ENCODE results near the gene CCDC88B. TPM values are rescaled to one million over a fixed set of nuclear protein-coding genes. Genes with fewer than 3 reads are reported as not detected.

Gene CCDC88B
- polyA plus RNA-seq, 3 donors from 2014 or later, result 10.3 to 86.7 (median 16.4) TPM

DNA sequence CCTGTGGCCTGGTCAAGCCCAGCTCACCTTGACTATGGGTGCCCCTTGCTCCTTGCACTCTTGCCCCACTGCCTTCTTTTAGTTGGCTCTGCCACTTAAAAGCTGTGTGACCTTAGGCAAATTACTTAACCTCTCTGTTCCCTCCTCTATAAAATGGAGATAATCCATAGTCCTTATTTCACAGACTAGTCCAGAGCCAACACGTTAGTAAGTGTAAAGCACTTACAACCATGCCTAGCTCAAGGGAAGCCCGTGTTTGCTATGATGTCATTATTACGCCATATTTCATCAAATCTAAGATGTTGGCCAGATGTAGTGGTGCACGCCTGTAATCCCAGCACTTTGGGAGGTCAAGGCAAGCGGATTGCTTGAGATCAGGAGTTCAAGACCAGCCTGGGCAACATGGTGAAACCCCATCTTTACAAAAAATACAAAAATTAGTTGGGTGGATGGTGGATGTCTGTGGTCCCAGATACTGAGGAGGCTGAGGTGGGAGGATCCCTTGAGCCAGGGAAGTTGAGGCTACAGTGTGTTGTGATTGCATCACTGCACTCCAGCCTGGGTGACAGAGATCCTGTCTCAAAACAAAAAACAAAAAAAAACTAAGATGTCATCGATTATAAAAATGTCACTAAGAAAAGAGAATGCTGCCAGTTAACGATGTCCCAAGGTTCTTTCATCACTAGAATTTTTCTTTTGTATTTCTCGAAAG lies 2.3 kb upstream of the CCDC88B start:
- Mint-ChIP-seq H3K27ac (peak overlapping the region; percentile 57 to 98 (median 78)), H3K9me3 (no peaks in the 10 kb centered on the region), H3K27me3 (ENCODE audit: low read depth in 3 of 3) (peaks cover 2 to 4% (median 4%) of the 10 kb centered on the region in 3 donors), H3K4me3 (peak overlapping the region in 3 of 5 donors; percentile 45 to 54 (median 46)), H3K36me3 (peaks cover 0 to 17% (median 7%) of the 10 kb centered on the region in 3 donors), H3K4me1 (peaks cover 37 to 45% of the 10 kb centered on the region in 2 donors)
- no peak for DNase-seq

DNA sequence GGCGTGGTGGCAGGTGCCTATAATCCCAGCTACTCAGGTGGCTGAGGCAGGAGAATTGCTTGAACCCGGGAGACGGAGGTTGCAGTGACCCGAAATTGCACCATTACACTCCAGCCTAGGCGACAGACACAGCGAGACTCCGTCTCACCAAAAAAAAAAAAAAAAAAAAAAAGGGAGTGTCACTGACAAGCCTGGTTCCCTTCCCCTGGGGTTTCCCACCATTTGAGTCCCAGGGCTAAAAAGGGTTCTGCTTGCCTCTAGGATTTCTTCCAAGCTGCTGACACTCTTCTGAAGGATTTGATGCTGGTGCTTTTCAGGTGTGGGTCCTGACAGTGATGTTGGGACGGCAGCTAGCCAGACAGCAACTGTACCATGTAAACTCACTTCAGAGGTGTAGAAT lies 1.3 kb upstream of the CCDC88B start:
- no peak for DNase-seq
- peaks cover 0 to 14% (median 7%) of the 10 kb centered on the region in 3 donors for H3K36me3 Mint-ChIP-seq
- peaks cover 37 to 45% of the 10 kb centered on the region in 2 donors for H3K4me1 Mint-ChIP-seq
- H3K4me3 Mint-ChIP-seq, result peak overlapping the region; percentile 88 to 93 (median 89)
- peak overlapping the region; percentile 95 to 99 (median 98) for H3K27ac Mint-ChIP-seq
- peaks cover 2 to 4% (median 4%) of the 10 kb centered on the region in 3 donors for H3K27me3 Mint-ChIP-seq (ENCODE audit: low read depth in 3 of 3)
- H3K9me3 Mint-ChIP-seq, result no peaks in the 10 kb centered on the region

DNA sequence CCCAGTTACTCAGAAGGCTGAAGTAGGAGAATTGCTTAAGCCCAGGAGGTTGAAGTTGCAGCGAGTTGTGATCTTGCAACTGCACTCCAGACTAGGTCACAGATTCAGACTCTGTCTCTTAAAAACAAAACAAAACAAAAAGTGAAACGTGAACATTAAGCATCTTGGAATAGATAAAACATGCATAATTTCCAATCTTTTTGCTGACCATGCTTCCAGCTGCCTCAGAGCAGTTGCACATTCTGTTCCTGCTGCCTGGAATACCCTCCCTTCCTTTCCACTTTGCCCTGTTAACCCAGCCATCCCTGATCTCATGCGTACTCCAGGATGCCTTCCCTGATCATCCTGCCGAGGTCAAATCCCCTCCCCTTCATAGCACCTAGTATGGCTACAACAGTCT lies 718 bp upstream of the CCDC88B start:
- H3K4me3 Mint-ChIP-seq, result peak overlapping the region; percentile 88 to 93 (median 89)
- no peak for DNase-seq
- H3K4me1 Mint-ChIP-seq, result peaks cover 37 to 45% of the 10 kb centered on the region in 2 donors

DNA sequence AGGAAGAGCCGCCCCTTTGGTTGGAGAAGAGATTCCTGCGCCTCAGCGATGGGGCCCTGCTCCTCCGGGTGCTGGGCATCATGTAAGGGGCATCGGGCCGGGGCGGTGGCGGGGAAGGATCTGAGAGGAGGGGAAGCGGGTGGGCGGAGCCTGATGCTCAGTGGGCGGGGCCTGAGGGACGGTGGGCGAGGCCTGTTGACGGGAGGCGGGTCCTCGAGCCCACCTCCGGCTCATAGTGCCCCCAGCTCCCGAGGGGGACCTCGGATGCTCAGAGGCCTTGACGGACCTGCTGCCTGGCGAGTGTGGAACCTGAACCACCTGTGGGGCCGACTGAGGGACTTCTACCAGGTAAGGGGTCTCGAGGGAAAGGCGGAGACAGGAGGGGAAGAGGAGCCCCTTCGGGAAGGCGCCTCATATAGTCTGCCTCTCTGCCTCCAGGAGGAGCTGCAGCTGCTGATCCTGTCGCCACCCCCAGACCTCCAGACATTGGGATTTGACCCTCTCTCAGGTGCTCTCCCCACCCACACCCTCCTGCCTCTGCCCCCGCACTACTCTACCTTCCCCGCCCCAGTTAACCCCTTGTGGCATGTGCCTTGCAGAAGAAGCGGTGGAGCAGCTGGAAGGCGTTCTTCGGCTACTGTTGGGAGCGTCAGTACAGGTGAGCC lies 799 bp downstream of the CCDC88B start:
- no peaks in the 10 kb centered on the region for H3K9me3 Mint-ChIP-seq
- H3K4me1 Mint-ChIP-seq, result peaks cover 44 to 47% of the 10 kb centered on the region in 2 donors
- H3K4me3 Mint-ChIP-seq, result peak overlapping the region; percentile 88 to 93 (median 89)
- H3K27ac Mint-ChIP-seq, result peak overlapping the region; percentile 95 to 99 (median 98)
- peak; percentile 75 to 77 (median 77) for DNase-seq
- peaks cover 0 to 19% (median 10%) of the 10 kb centered on the region in 3 donors for H3K36me3 Mint-ChIP-seq
- H3K27me3 Mint-ChIP-seq (ENCODE audit: low read depth in 3 of 3), result peaks cover 2 to 5% (median 4%) of the 10 kb centered on the region in 3 donors

More for the DNA sequence above, 718 bp upstream of the CCDC88B start:
- H3K9me3 Mint-ChIP-seq, result no peaks in the 10 kb centered on the region
- H3K27me3 Mint-ChIP-seq (ENCODE audit: low read depth in 3 of 3), result peaks cover 2 to 4% (median 4%) of the 10 kb centered on the region in 3 donors
- H3K27ac Mint-ChIP-seq, result peak overlapping the region; percentile 95 to 99 (median 98)
- peaks cover 0 to 13% (median 7%) of the 10 kb centered on the region in 3 donors for H3K36me3 Mint-ChIP-seq

DNA sequence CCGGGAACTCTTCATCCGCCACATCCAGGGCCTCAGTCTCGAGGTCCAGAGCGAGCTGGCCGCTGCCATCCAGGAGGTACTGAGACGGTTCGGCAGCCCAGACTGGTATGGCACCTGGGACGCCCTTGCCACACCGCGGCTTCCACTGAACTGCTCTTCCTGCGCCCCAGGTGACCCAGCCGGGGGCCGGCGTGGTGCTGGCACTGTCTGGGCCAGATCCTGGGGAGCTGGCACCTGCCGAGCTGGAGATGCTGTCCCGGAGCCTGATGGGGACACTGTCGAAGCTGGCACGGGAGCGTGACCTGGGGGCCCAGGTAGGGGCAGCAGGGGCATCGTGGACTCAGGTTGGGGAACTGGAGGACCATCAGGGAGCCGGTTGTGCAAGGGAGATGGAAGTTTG lies 1.4 kb downstream of the CCDC88B start:
- DNase-seq, result no peak
- peaks cover 0 to 22% (median 10%) of the 10 kb centered on the region in 3 donors for H3K36me3 Mint-ChIP-seq
- peak overlapping the region in 4 of 6 donors; percentile 95 to 99 (median 98) for H3K27ac Mint-ChIP-seq
- H3K4me3 Mint-ChIP-seq, result peak overlapping the region; percentile 35 to 93 (median 89)
- no peaks in the 10 kb centered on the region for H3K9me3 Mint-ChIP-seq
- H3K27me3 Mint-ChIP-seq (ENCODE audit: low read depth in 3 of 3), result peaks cover 1 to 8% (median 4%) of the 10 kb centered on the region in 3 donors
- peaks cover 46 to 50% of the 10 kb centered on the region in 2 donors for H3K4me1 Mint-ChIP-seq

DNA sequence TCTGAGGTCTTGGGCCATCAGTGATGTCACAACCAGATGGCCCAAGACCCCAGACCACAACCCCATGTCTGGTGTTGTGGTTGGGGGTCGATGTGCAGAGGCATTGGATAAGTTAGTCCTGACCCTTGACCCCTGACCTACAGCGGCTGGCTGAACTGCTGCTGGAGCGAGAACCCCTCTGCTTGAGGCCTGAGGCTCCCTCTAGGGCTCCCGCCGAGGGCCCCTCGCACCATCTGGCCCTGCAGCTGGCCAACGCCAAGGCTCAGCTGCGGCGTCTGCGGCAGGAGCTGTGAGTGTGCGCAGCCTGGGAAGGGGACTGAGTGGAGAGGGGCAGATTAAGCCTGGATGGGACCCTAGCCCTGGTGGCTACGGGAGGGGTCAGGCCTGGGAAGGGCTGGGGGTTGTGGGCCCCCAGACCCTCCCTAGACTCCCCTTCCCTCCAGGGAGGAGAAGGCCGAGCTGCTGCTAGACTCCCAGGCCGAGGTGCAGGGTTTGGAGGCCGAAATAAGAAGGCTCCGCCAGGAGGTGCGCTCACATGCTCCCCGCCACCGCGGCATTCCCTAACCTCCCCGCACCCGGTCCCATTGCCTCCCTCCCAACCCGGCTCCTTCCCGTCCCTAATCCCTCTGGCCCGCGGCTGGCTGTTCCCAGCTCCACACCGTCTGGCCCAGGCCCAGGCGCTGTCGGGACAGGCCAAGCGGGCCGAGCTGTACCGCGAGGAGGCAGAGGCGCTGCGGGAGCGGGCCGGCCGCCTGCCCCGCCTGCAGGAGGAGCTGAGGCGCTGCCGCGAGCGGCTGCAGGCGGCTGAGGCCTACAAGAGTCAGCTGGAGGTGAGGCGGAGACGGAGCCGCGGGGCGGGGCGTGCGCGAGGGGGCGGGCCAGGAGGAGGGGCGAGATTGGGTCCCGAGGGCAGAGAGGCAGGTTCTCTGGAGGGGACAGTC lies 2.1 kb downstream of the CCDC88B start:
- peaks cover 0 to 8% (median 4%) of the 10 kb centered on the region in 3 donors for H3K27me3 Mint-ChIP-seq (ENCODE audit: low read depth in 3 of 3)
- no peaks in the 10 kb centered on the region for H3K9me3 Mint-ChIP-seq
- peak; percentile 82 to 87 (median 82) for DNase-seq
- peaks cover 0 to 22% (median 10%) of the 10 kb centered on the region in 3 donors for H3K36me3 Mint-ChIP-seq
- peaks cover 46 to 51% of the 10 kb centered on the region in 2 donors for H3K4me1 Mint-ChIP-seq
- peak overlapping the region; percentile 30 to 93 (median 89) for H3K4me3 Mint-ChIP-seq
- H3K27ac Mint-ChIP-seq, result peak overlapping the region in 4 of 6 donors; percentile 61 to 99 (median 85)

DNA sequence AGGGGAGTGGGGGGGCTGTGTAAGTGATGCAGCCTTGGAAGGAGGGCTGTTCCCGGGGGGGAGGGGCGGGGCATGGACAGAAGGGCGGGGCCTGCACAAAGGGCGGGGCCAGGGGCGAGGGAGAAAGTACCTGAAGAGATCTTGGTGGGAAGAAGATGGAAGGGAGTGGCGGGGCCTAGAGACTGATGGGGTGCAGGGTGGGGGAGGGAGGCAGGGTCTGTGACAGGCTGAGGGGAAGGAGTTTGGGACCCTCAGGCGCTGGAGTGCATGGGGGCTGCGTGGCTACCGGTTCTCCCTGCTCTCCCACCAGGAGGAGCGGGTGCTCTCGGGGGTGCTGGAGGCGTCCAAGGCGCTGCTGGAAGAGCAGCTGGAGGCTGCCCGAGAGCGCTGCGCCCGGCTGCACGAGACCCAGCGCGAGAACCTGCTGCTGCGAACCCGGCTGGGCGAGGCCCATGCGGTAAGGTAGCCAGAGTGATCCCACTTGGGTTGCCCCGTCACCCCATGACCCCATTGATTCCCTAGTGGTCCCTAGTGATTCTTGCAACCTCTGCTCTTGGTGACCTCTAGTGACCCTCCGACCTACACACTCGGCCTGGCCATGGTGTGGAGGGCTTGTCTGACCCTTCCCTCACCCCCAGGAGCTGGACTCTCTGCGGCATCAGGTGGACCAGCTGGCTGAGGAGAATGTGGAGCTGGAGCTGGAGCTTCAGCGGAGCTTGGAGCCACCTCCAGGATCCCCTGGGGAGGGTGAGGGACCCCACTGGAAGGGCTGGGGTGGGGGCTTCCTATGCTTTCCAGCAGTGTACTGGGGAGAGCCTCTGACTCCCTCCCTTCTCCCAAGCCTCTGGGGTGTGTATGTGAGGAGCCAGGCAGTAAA lies 3.1 kb downstream of the CCDC88B start:
- Mint-ChIP-seq H3K4me1 (peaks cover 39 to 48% of the 10 kb centered on the region in 2 donors), H3K4me3 (peak overlapping the region in 2 of 5 donors; percentile 30 to 54), H3K27ac (peak overlapping the region in 2 of 6 donors; percentile 42 to 50), H3K27me3 (ENCODE audit: low read depth in 3 of 3) (peaks cover 0 to 8% (median 6%) of the 10 kb centered on the region in 3 donors), H3K36me3 (peaks cover 0 to 17% (median 6%) of the 10 kb centered on the region in 3 donors), H3K9me3 (no peaks in the 10 kb centered on the region)
- no peak for DNase-seq

DNA sequence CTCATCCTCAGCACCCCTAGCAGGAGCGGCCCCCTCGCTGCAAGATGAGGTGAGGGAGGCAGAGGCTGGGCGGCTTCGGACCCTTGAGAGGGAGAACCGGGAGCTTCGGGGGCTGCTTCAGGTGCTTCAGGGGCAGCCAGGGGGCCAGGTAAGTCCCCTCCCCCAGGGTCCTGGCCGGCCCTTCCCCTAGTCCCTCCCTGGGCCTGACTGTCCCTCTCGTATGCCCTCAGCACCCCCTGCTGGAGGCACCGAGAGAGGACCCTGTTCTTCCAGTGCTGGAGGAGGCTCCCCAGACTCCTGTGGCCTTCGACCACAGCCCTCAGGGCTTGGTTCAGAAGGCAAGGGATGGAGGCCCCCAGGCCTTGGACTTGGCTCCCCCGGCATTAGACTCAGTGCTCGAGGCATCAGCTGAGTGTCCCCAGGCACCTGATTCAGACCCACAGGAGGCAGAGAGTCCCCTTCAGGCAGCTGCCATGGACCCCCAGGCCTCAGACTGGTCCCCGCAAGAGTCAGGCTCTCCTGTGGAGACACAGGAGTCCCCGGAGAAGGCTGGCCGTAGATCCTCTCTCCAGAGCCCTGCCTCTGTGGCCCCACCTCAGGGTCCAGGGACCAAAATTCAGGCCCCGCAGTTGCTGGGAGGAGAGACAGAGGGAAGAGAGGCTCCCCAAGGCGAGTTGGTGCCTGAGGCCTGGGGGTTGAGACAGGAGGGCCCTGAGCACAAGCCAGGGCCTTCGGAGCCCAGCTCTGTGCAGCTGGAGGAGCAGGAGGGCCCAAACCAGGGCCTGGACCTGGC lies 4.0 kb downstream of the CCDC88B start:
- H3K9me3 Mint-ChIP-seq, result no peaks in the 10 kb centered on the region

DNA sequence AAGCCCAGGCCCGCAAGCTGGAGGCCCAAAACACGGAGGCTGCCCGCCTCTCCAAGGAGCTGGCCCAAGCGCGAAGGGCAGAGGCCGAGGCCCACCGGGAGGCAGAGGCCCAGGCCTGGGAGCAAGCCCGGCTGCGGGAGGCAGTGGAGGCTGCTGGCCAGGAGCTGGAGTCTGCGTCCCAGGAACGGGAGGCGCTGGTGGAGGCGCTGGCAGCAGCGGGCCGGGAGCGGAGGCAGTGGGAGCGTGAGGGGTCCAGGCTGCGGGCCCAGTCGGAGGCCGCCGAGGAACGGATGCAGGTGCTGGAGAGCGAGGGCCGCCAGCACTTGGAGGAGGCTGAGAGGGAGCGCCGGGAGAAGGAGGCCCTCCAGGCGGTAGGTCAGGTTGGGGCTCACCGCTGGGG lies 4.8 kb downstream of the CCDC88B start:
- peak overlapping the region in 1 of 5 donors; percentile 12 for H3K4me3 Mint-ChIP-seq
- peaks cover 0 to 14% (median 3%) of the 10 kb centered on the region in 3 donors for H3K36me3 Mint-ChIP-seq
- H3K27me3 Mint-ChIP-seq (ENCODE audit: low read depth in 3 of 3), result peaks cover 0 to 8% (median 8%) of the 10 kb centered on the region in 3 donors
- no peak overlapping the region for H3K27ac Mint-ChIP-seq
- peaks cover 26 to 34% of the 10 kb centered on the region in 2 donors for H3K4me1 Mint-ChIP-seq
- H3K9me3 Mint-ChIP-seq, result no peaks in the 10 kb centered on the region
- no peak for DNase-seq

More for the DNA sequence above, 4.0 kb downstream of the CCDC88B start:
- peaks cover 0 to 15% (median 6%) of the 10 kb centered on the region in 3 donors for H3K36me3 Mint-ChIP-seq
- no peak overlapping the region for H3K4me3 Mint-ChIP-seq
- peaks cover 35 to 42% of the 10 kb centered on the region in 2 donors for H3K4me1 Mint-ChIP-seq
- no peak overlapping the region for H3K27ac Mint-ChIP-seq
- no peak for DNase-seq
- H3K27me3 Mint-ChIP-seq (ENCODE audit: low read depth in 3 of 3), result peaks cover 0 to 8% (median 8%) of the 10 kb centered on the region in 3 donors

DNA sequence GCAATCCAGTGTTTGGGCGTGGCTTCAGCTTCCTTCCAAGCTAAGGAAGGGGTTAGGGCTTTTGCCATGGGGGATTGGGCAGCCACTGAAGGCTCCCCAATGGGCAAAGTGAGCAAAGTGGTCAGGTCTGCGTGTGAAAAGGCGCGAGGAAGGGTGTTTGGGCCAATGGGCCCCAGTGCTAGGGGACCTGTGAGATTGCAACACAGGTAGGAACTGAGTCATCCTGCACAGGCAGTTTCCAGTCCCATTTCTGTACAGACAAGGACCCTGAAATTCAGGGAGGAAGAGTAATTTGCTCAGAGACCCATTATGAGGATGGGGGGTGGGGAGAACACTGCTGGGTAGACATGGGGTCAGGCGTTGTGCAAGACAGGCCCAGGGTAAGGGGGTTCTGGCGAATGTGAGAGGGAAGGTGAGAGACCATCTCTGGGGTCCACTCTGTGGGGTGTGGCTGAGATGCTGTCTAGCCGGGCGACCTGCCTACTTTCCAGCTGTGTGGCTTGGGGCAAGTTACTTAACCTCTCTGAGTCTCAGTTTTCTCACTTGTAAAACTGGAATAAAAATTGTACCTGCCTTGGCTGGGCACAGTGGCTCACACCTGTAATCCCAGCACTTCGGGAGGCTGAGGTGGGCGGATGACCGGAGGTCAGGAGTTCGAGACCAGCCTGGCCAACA lies 7.3 kb downstream of the CCDC88B start:
- Mint-ChIP-seq H3K27ac (peak overlapping the region in 1 of 6 donors; percentile 48), H3K9me3 (no peaks in the 10 kb centered on the region), H3K4me1 (peaks cover 10 to 14% of the 10 kb centered on the region in 2 donors), H3K4me3 (no peak overlapping the region), H3K36me3 (peaks cover 0 to 16% (median 3%) of the 10 kb centered on the region in 3 donors), H3K27me3 (ENCODE audit: low read depth in 3 of 3) (peaks cover 0 to 5% (median 3%) of the 10 kb centered on the region in 3 donors)
- DNase-seq, result no peak

DNA sequence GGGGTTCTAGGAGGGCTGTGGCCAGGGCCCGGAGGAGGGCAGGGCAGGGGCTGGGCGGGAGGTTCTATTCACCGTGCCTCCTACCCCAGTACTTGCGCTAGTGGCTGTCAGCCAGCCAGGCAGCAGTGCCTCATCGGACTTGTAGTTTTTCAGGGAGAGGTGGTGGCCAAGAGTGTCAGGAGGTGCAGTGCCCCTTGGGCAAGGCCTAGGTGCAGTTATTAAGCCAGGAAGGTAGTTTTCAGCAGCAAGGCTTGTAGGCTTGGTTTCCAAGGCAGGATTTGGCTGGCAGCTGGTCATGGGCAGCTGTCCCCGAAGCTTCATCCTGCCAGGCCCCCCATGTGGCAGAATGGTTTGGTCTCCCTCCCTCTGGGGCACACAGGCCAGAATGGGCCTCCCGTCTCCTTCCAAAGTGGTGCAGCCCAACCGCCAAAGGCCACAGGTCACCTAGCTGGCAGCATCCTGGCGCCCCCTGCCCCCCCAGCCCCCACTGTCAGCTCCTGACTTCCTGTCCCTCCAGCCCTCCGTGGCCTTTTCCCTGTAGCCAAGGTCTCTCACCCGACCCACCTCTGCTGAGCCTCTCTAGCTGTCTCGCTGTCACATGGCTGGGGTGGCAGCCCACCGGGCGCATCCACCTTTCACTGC lies 8.5 kb downstream of the CCDC88B start:
- Mint-ChIP-seq H3K9me3 (no peaks in the 10 kb centered on the region), H3K4me1 (peaks cover 10 to 11% of the 10 kb centered on the region in 2 donors), H3K4me3 (no peak overlapping the region), H3K27me3 (ENCODE audit: low read depth in 3 of 3) (peaks cover 0 to 5% (median 3%) of the 10 kb centered on the region in 3 donors), H3K27ac (no peak overlapping the region), H3K36me3 (peaks cover 0 to 16% (median 3%) of the 10 kb centered on the region in 3 donors)
- no peak for DNase-seq

Measured in immature natural killer cell (primary cell).